HS-27A (cell line): Measurements from ENCODE around the gene PPFIA2.

Experiments
- DNase-seq: peaks from one replicate; pipeline ENCODE4 v3.0.0-alpha.2; 2012; ENCODE audit warnings: low read depth, missing footprints

Gene PPFIA2

GRCh38 chr12:81759190-81760051 is at the start of gene PPFIA2:
TSS of gene PPFIA2 (minus strand) at chr12:81759350.
- no peak for DNase-seq

- no peak for DNase-seq
Observed at GRCh38 chr12:81800298-81801148, 41.4 kb upstream of the PPFIA2 start.

GRCh38 chr12:81798294-81798693 is 39.1 kb upstream of the PPFIA2 start:
- DNase-seq: no peak

- no peak for DNase-seq
Observed at GRCh38 chr12:81797100-81797499, 38.0 kb upstream of the PPFIA2 start.

GRCh38 chr12:81792666-81793065 is 33.5 kb upstream of the PPFIA2 start:
- DNase-seq: no peak

- DNase-seq: no peak
Observed at GRCh38 chr12:81779216-81779615, 20.1 kb upstream of the PPFIA2 start.

GRCh38 chr12:81778719-81779118 is 19.6 kb upstream of the PPFIA2 start:
- no peak for DNase-seq

GRCh38 chr12:81758421-81759189 is 545 bp downstream of the PPFIA2 start:
- no peak for DNase-seq

- no peak for DNase-seq
Observed at GRCh38 chr12:81757731-81758365, 1.3 kb downstream of the PPFIA2 start.

- no peak for DNase-seq
Observed at GRCh38 chr12:81729781-81730180, 29.4 kb downstream of the PPFIA2 start.

GRCh38 chr12:81727391-81727790 is 31.8 kb downstream of the PPFIA2 start:
- DNase-seq: no peak

GRCh38 chr12:81726634-81727033 is 32.5 kb downstream of the PPFIA2 start:
- DNase-seq: no peak

GRCh38 chr12:81723361-81723760 is 35.8 kb downstream of the PPFIA2 start:
- DNase-seq: no peak

GRCh38 chr12:81722004-81722403 is 37.1 kb downstream of the PPFIA2 start:
- no peak for DNase-seq

- DNase-seq: no peak
Observed at GRCh38 chr12:81718616-81719015, 40.5 kb downstream of the PPFIA2 start.

- no peak for DNase-seq
Observed at GRCh38 chr12:81712536-81712935, 46.6 kb downstream of the PPFIA2 start.

- DNase-seq: no peak
Observed at GRCh38 chr12:81705586-81705985, 53.6 kb downstream of the PPFIA2 start.

GRCh38 chr12:81699551-81699950 is 59.6 kb downstream of the PPFIA2 start:
- DNase-seq: no peak

- DNase-seq: no peak
Observed at GRCh38 chr12:81692008-81692407, 67.1 kb downstream of the PPFIA2 start.

GRCh38 chr12:81683881-81684280 is 75.3 kb downstream of the PPFIA2 start:
- no peak for DNase-seq

GRCh38 chr12:81679614-81680013 is 79.5 kb downstream of the PPFIA2 start:
- DNase-seq: no peak

GRCh38 chr12:81670759-81671158 is 88.4 kb downstream of the PPFIA2 start:
- DNase-seq: no peak
